Activated CD8-positive, alpha-beta memory T cell treated with anti-CD3 and anti-CD28 coated beads for 24 hours (primary cell): Measurements from ENCODE around the gene MB.

Experiments used
- DNase-seq: peaks from one replicate; pipeline ENCODE4 v3.0.0-alpha.2; 2020

MB gene

GRCh38 chr22:35569916-35570315 is 47.2 kb downstream of the MB start:
- no peak for DNase-seq

- no peak for DNase-seq
Measured at GRCh38 chr22:35568751-35569739, 48.1 kb downstream of the MB start.

- no peak for DNase-seq
Measured at GRCh38 chr22:35567351-35568141, 49.6 kb downstream of the MB start.

- DNase-seq: no peak
Measured at GRCh38 chr22:35564975-35565867, 51.9 kb downstream of the MB start.

GRCh38 chr22:35563211-35563610 is 53.9 kb downstream of the MB start:
- DNase-seq: no peak

- DNase-seq: no peak
Measured at GRCh38 chr22:35561796-35562526, 55.2 kb downstream of the MB start.

- DNase-seq: no peak
Measured at GRCh38 chr22:35560824-35561223, 56.3 kb downstream of the MB start.

GRCh38 chr22:35560366-35560765 is 56.8 kb downstream of the MB start:
- DNase-seq: no peak

GRCh38 chr22:35559354-35560005 is 57.6 kb downstream of the MB start:
- DNase-seq: no peak

- DNase-seq: no peak
Measured at GRCh38 chr22:35558719-35559118, 58.4 kb downstream of the MB start.

- no peak for DNase-seq
Measured at GRCh38 chr22:35558031-35558430, 59.1 kb downstream of the MB start.
